A172 (cell line): Measurements from ENCODE around the gene PSME2. TPM values are rescaled to one million over a fixed set of nuclear protein-coding genes. Genes with fewer than 3 reads are reported as not detected.

Experiments
- DNase-seq: peaks from one replicate; pipeline ENCODE4 v3.0.0-alpha.2; 2015; ENCODE audit warnings: low spot score
- total RNA-seq: library from RNA; depleted of rRNA; stranded (reverse); fragments of >200 nt; shearing (Covaris generic); gene quantifications from 2 replicates; pipeline ENCODE4 v1.2.3, GENCODE V29; 2014; rRNA removed

The PSME2 gene
- total RNA-seq, 1 experiment from 2014 or later = 126 TPM

- peak; percentile 75 for DNase-seq
Observed at GRCh38 chr14:24093901-24094840, 52.2 kb downstream of the PSME2 start, which contains the start of gene PCK2. TSS of gene PCK2 (plus strand) at chr14:24094311. CDS start at chr14:24094406, 95 bp downstream.

Other genes with a start within 250 kb of the PSME2 start
- 29.5 and 32.3 TPM in 2 replicates for gene DHRS4, start 192.8 kb downstream of the PSME2 start, total RNA-seq
- gene DHRS4L2, start 157.7 kb downstream of the PSME2 start, total RNA-seq = 6.9 TPM in 2 replicates
- 0.02 and 0.05 TPM in 2 replicates for gene CARMIL3, start 94.6 kb downstream of the PSME2 start, total RNA-seq
- not detected in 2 replicates for gene CPNE6, start 75.0 kb downstream of the PSME2 start, total RNA-seq
- gene PCK2, start 52.3 kb downstream of the PSME2 start, total RNA-seq = 2.0 and 4.4 TPM in 2 replicates
- gene DCAF11, start 31.8 kb downstream of the PSME2 start, total RNA-seq = 32.4 and 63.4 TPM in 2 replicates
- gene NRL, start 31.7 kb downstream of the PSME2 start, total RNA-seq = 0.72 TPM in 1 of 2 replicates, not detected in the other
- not detected in 2 replicates for gene FITM1, start 16.0 kb downstream of the PSME2 start, total RNA-seq
- gene PSME1, start 10.4 kb downstream of the PSME2 start, total RNA-seq = 163 TPM in 2 replicates
- gene EMC9, start 5.0 kb downstream of the PSME2 start, total RNA-seq = 11.3 and 15.2 TPM in 2 replicates
- gene RNF31, start 888 bp upstream of the PSME2 start, total RNA-seq = 30.6 and 32.1 TPM in 2 replicates
- 20.8 and 24.9 TPM in 2 replicates for gene IRF9, start 14.7 kb upstream of the PSME2 start, total RNA-seq
- gene REC8, start 25.5 kb upstream of the PSME2 start, total RNA-seq = 0.91 TPM in 1 of 2 replicates, not detected in the other
- gene IPO4, start 42.2 kb upstream of the PSME2 start, total RNA-seq = 49.5 and 53.2 TPM in 2 replicates
- 45.3 and 50.8 TPM in 2 replicates for gene TM9SF1, start 48.8 kb upstream of the PSME2 start, total RNA-seq
- gene TSSK4, start 59.1 kb upstream of the PSME2 start, total RNA-seq = not detected in 2 replicates
- 19.8 and 38.1 TPM in 2 replicates for gene CHMP4A, start 66.9 kb upstream of the PSME2 start, total RNA-seq
- gene MDP1, start 69.5 kb upstream of the PSME2 start, total RNA-seq = 6.4 and 20.2 TPM in 2 replicates
- gene NEDD8, start 85.8 kb upstream of the PSME2 start, total RNA-seq = 201 and 286 TPM in 2 replicates
- 49.3 and 52.7 TPM in 2 replicates for gene GMPR2, start 86.3 kb upstream of the PSME2 start, total RNA-seq
- 36.1 and 44.5 TPM in 2 replicates for gene TINF2, start 96.0 kb upstream of the PSME2 start, total RNA-seq
- 0.64 and 3.3 TPM in 2 replicates for gene TGM1, start 116.6 kb upstream of the PSME2 start, total RNA-seq
- 14.7 and 15.2 TPM in 2 replicates for gene RABGGTA, start 125.0 kb upstream of the PSME2 start, total RNA-seq
- gene DHRS1, start 153.2 kb upstream of the PSME2 start, total RNA-seq = 15.1 and 27.8 TPM in 2 replicates
- 7.8 and 9.6 TPM in 2 replicates for gene NOP9, start 153.2 kb upstream of the PSME2 start, total RNA-seq
- not detected in 2 replicates for gene CIDEB, start 161.4 kb upstream of the PSME2 start, total RNA-seq
- gene LTB4R2, start 163.5 kb upstream of the PSME2 start, total RNA-seq = 4.7 and 5.9 TPM in 2 replicates
- 2.3 and 2.9 TPM in 2 replicates for gene LTB4R, start 164.9 kb upstream of the PSME2 start, total RNA-seq
- gene ADCY4, start 188.5 kb upstream of the PSME2 start, total RNA-seq = 0.05 TPM in 1 of 2 replicates, not detected in the other
- gene RIPK3, start 193.4 kb upstream of the PSME2 start, total RNA-seq = not detected in 2 replicates
- not detected in 2 replicates for gene NFATC4, start 221.6 kb upstream of the PSME2 start, total RNA-seq